Nephron (organoid): ENCODE data around the gene MYO1A.

Source experiments
- H3K27ac Mint-ChIP-seq, 3 experiments: 2 replicates each; pipeline ENCODE4 v1.8.0; 2020; ENCODE audit warnings: mixed read lengths in 3 of 3, mild to moderate bottlenecking in 2 of 3, moderate library complexity in 1 of 3
- H3K27me3 Mint-ChIP-seq: 2 replicates; pipeline ENCODE4 v1.8.0; 2021; ENCODE audit warnings: low read depth, mild to moderate bottlenecking, moderate library complexity, mixed read lengths
- H3K36me3 Mint-ChIP-seq: 2 replicates; pipeline ENCODE4 v1.8.0; 2020; ENCODE audit warnings: low read depth, mixed read lengths
- H3K4me1 Mint-ChIP-seq: 2 replicates; pipeline ENCODE4 v1.8.0; 2020; ENCODE audit warnings: mixed read lengths
- H3K4me3 Mint-ChIP-seq, 3 experiments: 2 replicates each; pipeline ENCODE4 v1.8.0; 2020; ENCODE audit warnings: mild to moderate bottlenecking in 3 of 3, mixed read lengths in 3 of 3, moderate library complexity in 2 of 3
- H3K9me3 Mint-ChIP-seq: 2 replicates; pipeline ENCODE4 v1.8.0; 2020; ENCODE audit warnings: mixed read lengths
- CTCF ChIP-seq, 3 experiments: fragments of 200-600 bp; sonication (generic); IDR thresholded peaks; one replicate each; pipeline ENCODE4 v1.5.0; 2021; ENCODE audit warnings: antibody characterized with exemption in 3 of 3; ENCODE audit not compliant: unreplicated experiment in 3 of 3

Gene MYO1A

GRCh38 chr12:57046086-57046791 lies 3.7 kb downstream of the MYO1A start:
- Mint-ChIP-seq H3K9me3 (no peaks in the 10 kb centered on the region), H3K36me3 (no peaks in the 10 kb centered on the region), H3K27ac (peak overlapping the region in 1 of 3 experiments; percentile 49), H3K4me3 (peak overlapping the region in 1 of 3 experiments; percentile 16), H3K4me1 (peaks cover 21% of the 10 kb centered on the region), H3K27me3 (peaks cover 28% of the 10 kb centered on the region)
- no peak for TF ChIP-seq CTCF (IDR thresholded peaks at IDR 0.05; ENCODE audit: unreplicated experiment in 3 of 3)

- no peak for TF ChIP-seq CTCF (IDR thresholded peaks at IDR 0.05; ENCODE audit: unreplicated experiment in 3 of 3)
- no peak overlapping the region for H3K27ac Mint-ChIP-seq
- peaks cover 27% of the 10 kb centered on the region for H3K4me1 Mint-ChIP-seq
- peaks cover 24% of the 10 kb centered on the region for H3K27me3 Mint-ChIP-seq
- H3K9me3 Mint-ChIP-seq: no peaks in the 10 kb centered on the region
- no peaks in the 10 kb centered on the region for H3K36me3 Mint-ChIP-seq
- no peak overlapping the region for H3K4me3 Mint-ChIP-seq
Measured at GRCh38 chr12:57044889-57045288, 5.0 kb downstream of the MYO1A start.

GRCh38 chr12:57044468-57044867 lies 5.5 kb downstream of the MYO1A start:
- Mint-ChIP-seq H3K9me3 (no peaks in the 10 kb centered on the region), H3K4me3 (no peak overlapping the region)

GRCh38 chr12:57042695-57043094 lies 7.2 kb downstream of the MYO1A start:
- Mint-ChIP-seq H3K27me3 (peaks cover 23% of the 10 kb centered on the region), H3K27ac (no peak overlapping the region)
- TF ChIP-seq CTCF (IDR thresholded peaks at IDR 0.05; ENCODE audit: unreplicated experiment in 3 of 3): no peak

More at GRCh38 chr12:57044468-57044867, 5.5 kb downstream of the MYO1A start:
- H3K4me1 Mint-ChIP-seq: peaks cover 27% of the 10 kb centered on the region
- H3K36me3 Mint-ChIP-seq: no peaks in the 10 kb centered on the region
- TF ChIP-seq CTCF (IDR thresholded peaks at IDR 0.05; ENCODE audit: unreplicated experiment in 3 of 3): no peak
- no peak overlapping the region for H3K27ac Mint-ChIP-seq
- H3K27me3 Mint-ChIP-seq: peaks cover 19% of the 10 kb centered on the region

GRCh38 chr12:57040750-57041149 lies 9.2 kb downstream of the MYO1A start:
- peaks cover 5% of the 10 kb centered on the region for H3K4me1 Mint-ChIP-seq
- H3K36me3 Mint-ChIP-seq: no peaks in the 10 kb centered on the region
- H3K27ac Mint-ChIP-seq: no peak overlapping the region
- no peak overlapping the region for H3K4me3 Mint-ChIP-seq
- H3K27me3 Mint-ChIP-seq: peaks cover 22% of the 10 kb centered on the region
- H3K9me3 Mint-ChIP-seq: no peaks in the 10 kb centered on the region
- no peak for TF ChIP-seq CTCF (IDR thresholded peaks at IDR 0.05; ENCODE audit: unreplicated experiment in 3 of 3)

More at GRCh38 chr12:57042695-57043094, 7.2 kb downstream of the MYO1A start:
- Mint-ChIP-seq H3K4me1 (peaks cover 24% of the 10 kb centered on the region), H3K4me3 (no peak overlapping the region), H3K9me3 (no peaks in the 10 kb centered on the region), H3K36me3 (no peaks in the 10 kb centered on the region)

GRCh38 chr12:57040211-57040610 lies 9.7 kb downstream of the MYO1A start:
- Mint-ChIP-seq H3K9me3 (no peaks in the 10 kb centered on the region), H3K27ac (no peak overlapping the region), H3K27me3 (peaks cover 23% of the 10 kb centered on the region), H3K4me3 (no peak overlapping the region), H3K36me3 (no peaks in the 10 kb centered on the region), H3K4me1 (peaks cover 5% of the 10 kb centered on the region)
- TF ChIP-seq CTCF (IDR thresholded peaks at IDR 0.05; ENCODE audit: unreplicated experiment in 3 of 3): no peak
